Activated naive CD8-positive, alpha-beta T cell treated with anti-CD3 and anti-CD28 coated beads for 36 hours (primary cell): ENCODE measurements around the gene PTPRF. TPM values are rescaled to one million over a fixed set of nuclear protein-coding genes. Genes with fewer than 3 reads are reported as not detected.

Experiments used
- DNase-seq: peaks from one replicate; pipeline ENCODE4 v3.0.0; 2021
- H3K27ac Mint-ChIP-seq: one replicate; pipeline ENCODE4 v1.8.0; 2022; ENCODE audit warnings: mild to moderate bottlenecking, moderate library complexity, mixed read lengths
- H3K27me3 Mint-ChIP-seq: one replicate; pipeline ENCODE4 v1.8.0; 2022; ENCODE audit warnings: mild to moderate bottlenecking, mixed read lengths
- H3K36me3 Mint-ChIP-seq: one replicate; pipeline ENCODE4 v1.8.0; 2021; ENCODE audit warnings: mild to moderate bottlenecking, mixed read lengths
- H3K4me1 Mint-ChIP-seq: one replicate; pipeline ENCODE4 v1.8.0; 2021; ENCODE audit warnings: mixed read lengths
- H3K4me3 Mint-ChIP-seq: one replicate; pipeline ENCODE4 v1.8.0; 2022; ENCODE audit warnings: mild to moderate bottlenecking, moderate library complexity, mixed read lengths
- H3K9me3 Mint-ChIP-seq: one replicate; pipeline ENCODE4 v1.8.0; 2022; ENCODE audit warnings: mixed read lengths
- total RNA-seq, 2 experiments: library from RNA; stranded (reverse); gene quantifications; one replicate each; pipeline ENCODE4 v1.2.3, GENCODE V29; 2021

Gene PTPRF
- total RNA-seq, 2 experiments from 2014 or later: 3.1 to 3.6 TPM

- no peaks in the 10 kb centered on the region for H3K4me1 Mint-ChIP-seq
- H3K27me3 Mint-ChIP-seq: no peaks in the 10 kb centered on the region
- no peak overlapping the region for H3K4me3 Mint-ChIP-seq
- no peaks in the 10 kb centered on the region for H3K9me3 Mint-ChIP-seq
- H3K27ac Mint-ChIP-seq: no peak overlapping the region
- no peaks in the 10 kb centered on the region for H3K36me3 Mint-ChIP-seq
- no peak for DNase-seq
Observed at GRCh38 chr1:43605157-43605556, 74.5 kb downstream of the PTPRF start.

GRCh38 chr1:43605766-43606165 is 75.1 kb downstream of the PTPRF start:
- H3K27me3 Mint-ChIP-seq: no peaks in the 10 kb centered on the region
- H3K4me1 Mint-ChIP-seq: no peaks in the 10 kb centered on the region
- no peak for DNase-seq
- H3K27ac Mint-ChIP-seq: no peak overlapping the region
- no peaks in the 10 kb centered on the region for H3K36me3 Mint-ChIP-seq
- no peaks in the 10 kb centered on the region for H3K9me3 Mint-ChIP-seq
- H3K4me3 Mint-ChIP-seq: no peak overlapping the region

DNA sequence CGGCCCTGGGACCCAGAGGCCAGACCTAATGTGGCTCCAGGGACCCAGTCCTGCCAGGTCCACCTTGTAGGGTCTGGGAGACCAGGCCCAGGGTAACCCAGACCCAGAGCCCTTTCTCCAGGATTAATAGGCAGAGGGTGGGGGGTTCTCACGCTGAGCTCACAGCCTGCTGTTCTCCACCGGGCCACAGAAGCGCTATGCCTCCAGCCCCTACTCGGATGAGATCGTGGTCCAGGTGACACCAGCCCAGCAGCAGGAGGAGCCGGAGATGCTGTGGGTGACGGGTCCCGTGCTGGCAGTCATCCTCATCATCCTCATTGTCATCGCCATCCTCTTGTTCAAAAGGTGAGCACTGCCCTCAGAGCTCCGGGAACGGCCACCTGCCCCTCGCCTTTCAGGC is 75.9 kb downstream of the PTPRF start:
- no peaks in the 10 kb centered on the region for H3K4me1 Mint-ChIP-seq
- H3K27ac Mint-ChIP-seq: no peak overlapping the region
- no peak overlapping the region for H3K4me3 Mint-ChIP-seq
- H3K9me3 Mint-ChIP-seq: no peaks in the 10 kb centered on the region
- DNase-seq: no peak
- H3K36me3 Mint-ChIP-seq: no peaks in the 10 kb centered on the region
- H3K27me3 Mint-ChIP-seq: no peaks in the 10 kb centered on the region

DNA sequence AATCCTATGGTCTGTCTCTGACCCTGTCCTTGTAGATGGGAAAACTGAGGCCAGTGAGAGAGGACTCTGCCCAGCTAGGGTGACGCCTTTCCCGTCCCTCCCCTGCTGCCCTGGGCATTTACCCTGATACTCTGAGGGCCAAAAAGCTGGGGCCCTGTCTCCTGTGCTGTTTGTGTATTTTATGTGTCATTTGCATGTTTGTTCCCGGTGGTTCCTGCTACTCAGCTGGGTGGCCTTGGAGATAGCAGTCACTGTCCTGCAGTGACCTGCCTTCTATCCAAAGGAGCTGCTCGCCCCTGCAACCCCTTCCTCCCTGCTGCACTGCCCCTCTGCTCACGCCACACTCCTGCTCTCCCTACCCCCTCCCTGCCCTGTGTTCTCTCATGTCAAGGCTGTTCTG is 78.1 kb downstream of the PTPRF start:
- H3K27me3 Mint-ChIP-seq: no peaks in the 10 kb centered on the region
- H3K27ac Mint-ChIP-seq: no peak overlapping the region
- no peaks in the 10 kb centered on the region for H3K4me1 Mint-ChIP-seq
- no peak for DNase-seq
- H3K9me3 Mint-ChIP-seq: no peaks in the 10 kb centered on the region
- H3K4me3 Mint-ChIP-seq: no peak overlapping the region
- H3K36me3 Mint-ChIP-seq: no peaks in the 10 kb centered on the region

DNA sequence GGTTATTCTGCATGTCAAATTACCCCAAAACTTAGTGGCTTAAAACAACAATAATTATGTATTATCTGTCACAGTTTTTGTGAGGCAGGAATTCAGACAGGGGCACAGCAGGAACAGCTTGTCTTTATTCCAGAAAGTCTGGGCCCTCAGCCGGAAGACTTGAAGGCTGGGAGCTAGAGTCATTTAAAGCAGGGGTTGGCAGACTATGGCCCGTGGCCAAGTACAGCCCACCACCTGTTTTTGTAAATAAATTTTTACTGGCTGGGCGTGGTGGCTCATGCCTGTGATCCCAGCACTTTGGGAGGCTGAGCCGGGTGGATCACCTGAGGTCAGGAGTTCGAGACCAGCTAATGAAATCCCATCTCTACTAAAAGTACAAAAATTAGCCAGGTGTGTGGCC is 79.7 kb downstream of the PTPRF start:
- Mint-ChIP-seq H3K9me3 (no peaks in the 10 kb centered on the region), H3K27ac (no peak overlapping the region), H3K4me1 (no peaks in the 10 kb centered on the region), H3K36me3 (no peaks in the 10 kb centered on the region), H3K4me3 (no peak overlapping the region), H3K27me3 (no peaks in the 10 kb centered on the region)
- no peak for DNase-seq

GRCh38 chr1:43611950-43612349 is 81.3 kb downstream of the PTPRF start:
- no peak overlapping the region for H3K27ac Mint-ChIP-seq
- no peak for DNase-seq
- H3K27me3 Mint-ChIP-seq: no peaks in the 10 kb centered on the region

GRCh38 chr1:43612406-43612805 is 81.7 kb downstream of the PTPRF start:
- Mint-ChIP-seq H3K4me3 (no peak overlapping the region), H3K36me3 (no peaks in the 10 kb centered on the region), H3K9me3 (no peaks in the 10 kb centered on the region), H3K4me1 (no peaks in the 10 kb centered on the region), H3K27ac (no peak overlapping the region), H3K27me3 (no peaks in the 10 kb centered on the region)
- DNase-seq: no peak

More at GRCh38 chr1:43611950-43612349, 81.3 kb downstream of the PTPRF start:
- no peak overlapping the region for H3K4me3 Mint-ChIP-seq
- no peaks in the 10 kb centered on the region for H3K36me3 Mint-ChIP-seq
- H3K9me3 Mint-ChIP-seq: no peaks in the 10 kb centered on the region
- H3K4me1 Mint-ChIP-seq: no peaks in the 10 kb centered on the region

- H3K4me3 Mint-ChIP-seq: no peak overlapping the region
- H3K27me3 Mint-ChIP-seq: no peaks in the 10 kb centered on the region
- no peaks in the 10 kb centered on the region for H3K36me3 Mint-ChIP-seq
- H3K4me1 Mint-ChIP-seq: no peaks in the 10 kb centered on the region
- H3K9me3 Mint-ChIP-seq: no peaks in the 10 kb centered on the region
- DNase-seq: no peak
- H3K27ac Mint-ChIP-seq: no peak overlapping the region
Observed at GRCh38 chr1:43613075-43613942, 82.6 kb downstream of the PTPRF start.

GRCh38 chr1:43614211-43614610 is 83.5 kb downstream of the PTPRF start:
- DNase-seq: no peak
- no peaks in the 10 kb centered on the region for H3K36me3 Mint-ChIP-seq
- no peaks in the 10 kb centered on the region for H3K9me3 Mint-ChIP-seq
- H3K4me1 Mint-ChIP-seq: no peaks in the 10 kb centered on the region
- no peak overlapping the region for H3K27ac Mint-ChIP-seq
- no peaks in the 10 kb centered on the region for H3K27me3 Mint-ChIP-seq
- H3K4me3 Mint-ChIP-seq: no peak overlapping the region

DNA sequence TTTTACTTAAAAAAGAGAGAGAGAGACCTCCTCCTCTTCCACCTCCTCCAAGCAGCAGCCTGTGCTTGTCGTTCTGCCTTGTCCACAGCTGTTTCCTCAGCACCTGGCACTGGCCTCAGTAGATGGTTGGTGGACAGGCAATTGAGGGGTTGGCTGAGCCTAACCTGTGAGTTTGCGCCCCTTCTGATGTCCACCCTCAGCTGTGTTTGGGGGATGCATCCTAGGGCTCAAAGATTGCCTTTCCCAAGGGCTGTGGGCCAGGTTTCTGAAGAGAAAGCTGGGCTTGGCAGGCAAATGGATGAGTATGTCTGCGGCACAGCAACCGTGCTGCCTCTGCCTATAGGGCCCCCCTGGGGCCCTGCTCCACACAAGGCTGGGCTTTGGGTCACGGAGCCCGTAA is 84.2 kb downstream of the PTPRF start:
- H3K9me3 Mint-ChIP-seq: no peaks in the 10 kb centered on the region
- no peaks in the 10 kb centered on the region for H3K27me3 Mint-ChIP-seq
- H3K4me3 Mint-ChIP-seq: no peak overlapping the region
- no peak for DNase-seq
- no peaks in the 10 kb centered on the region for H3K36me3 Mint-ChIP-seq
- no peak overlapping the region for H3K27ac Mint-ChIP-seq
- no peaks in the 10 kb centered on the region for H3K4me1 Mint-ChIP-seq

DNA sequence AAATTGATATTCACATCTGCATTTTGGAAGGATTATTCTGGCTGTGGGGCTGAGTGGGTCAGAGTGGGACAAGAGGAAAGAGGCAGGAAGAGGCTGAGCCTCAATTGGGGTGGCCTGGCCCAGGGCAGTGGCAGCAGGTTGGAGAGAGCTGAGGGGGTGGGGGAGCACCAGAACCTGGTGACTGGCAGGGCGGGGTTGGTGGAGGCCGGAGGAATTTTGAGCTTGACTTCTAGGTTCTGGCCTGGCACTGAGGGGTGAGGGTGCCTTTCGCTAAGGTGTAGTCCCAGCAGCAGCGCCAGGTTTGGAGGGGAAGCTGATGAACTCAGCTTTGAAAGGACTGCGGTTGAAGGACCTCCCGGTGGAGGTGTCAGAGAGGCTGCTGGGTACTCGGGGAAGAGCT is 85.7 kb downstream of the PTPRF start:
- no peaks in the 10 kb centered on the region for H3K9me3 Mint-ChIP-seq
- no peak overlapping the region for H3K4me3 Mint-ChIP-seq
- H3K27ac Mint-ChIP-seq: no peak overlapping the region
- H3K4me1 Mint-ChIP-seq: no peaks in the 10 kb centered on the region
- DNase-seq: no peak
- H3K27me3 Mint-ChIP-seq: no peaks in the 10 kb centered on the region
- no peaks in the 10 kb centered on the region for H3K36me3 Mint-ChIP-seq

DNA sequence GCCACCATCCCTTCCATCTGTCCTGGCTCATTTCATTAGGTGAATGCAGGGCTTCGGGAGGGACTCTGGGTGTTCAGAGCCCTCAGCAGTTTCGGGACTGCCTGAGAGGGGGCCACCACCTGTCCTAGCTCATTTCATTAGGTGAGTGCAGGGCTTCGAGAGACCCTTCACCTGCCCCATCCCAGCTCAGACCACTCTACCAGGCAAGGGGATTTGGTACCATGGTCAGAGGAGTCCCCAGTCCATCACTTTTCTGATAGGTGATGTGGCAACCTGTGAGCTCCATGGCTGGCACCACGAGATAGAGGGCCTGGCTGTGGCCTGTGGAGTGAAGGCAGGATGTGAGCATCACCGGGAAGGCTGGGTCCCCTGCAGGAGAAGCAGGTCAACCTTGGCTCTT is 86.3 kb downstream of the PTPRF start:
- Mint-ChIP-seq H3K4me1 (no peaks in the 10 kb centered on the region), H3K4me3 (no peak overlapping the region), H3K27ac (no peak overlapping the region), H3K27me3 (no peaks in the 10 kb centered on the region), H3K9me3 (no peaks in the 10 kb centered on the region), H3K36me3 (no peaks in the 10 kb centered on the region)
- no peak for DNase-seq

DNA sequence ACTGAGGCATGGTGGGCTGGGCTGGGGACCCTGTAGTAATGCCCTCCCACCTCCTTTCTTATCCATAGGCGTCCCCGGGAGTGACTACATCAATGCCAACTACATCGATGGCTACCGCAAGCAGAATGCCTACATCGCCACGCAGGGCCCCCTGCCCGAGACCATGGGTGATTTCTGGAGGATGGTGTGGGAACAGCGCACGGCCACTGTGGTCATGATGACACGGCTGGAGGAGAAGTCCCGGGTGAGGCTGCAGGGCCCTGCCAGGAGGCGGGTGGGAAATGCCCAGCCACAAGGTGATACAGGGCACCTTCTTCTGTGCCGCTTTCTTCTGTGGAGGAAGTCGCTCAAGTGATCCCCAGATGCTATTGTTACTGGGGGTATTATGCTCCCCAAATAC is 87.0 kb downstream of the PTPRF start:
- DNase-seq: no peak
- Mint-ChIP-seq H3K36me3 (no peaks in the 10 kb centered on the region), H3K27me3 (no peaks in the 10 kb centered on the region), H3K4me1 (no peaks in the 10 kb centered on the region), H3K4me3 (no peak overlapping the region), H3K9me3 (no peaks in the 10 kb centered on the region), H3K27ac (no peak overlapping the region)

DNA sequence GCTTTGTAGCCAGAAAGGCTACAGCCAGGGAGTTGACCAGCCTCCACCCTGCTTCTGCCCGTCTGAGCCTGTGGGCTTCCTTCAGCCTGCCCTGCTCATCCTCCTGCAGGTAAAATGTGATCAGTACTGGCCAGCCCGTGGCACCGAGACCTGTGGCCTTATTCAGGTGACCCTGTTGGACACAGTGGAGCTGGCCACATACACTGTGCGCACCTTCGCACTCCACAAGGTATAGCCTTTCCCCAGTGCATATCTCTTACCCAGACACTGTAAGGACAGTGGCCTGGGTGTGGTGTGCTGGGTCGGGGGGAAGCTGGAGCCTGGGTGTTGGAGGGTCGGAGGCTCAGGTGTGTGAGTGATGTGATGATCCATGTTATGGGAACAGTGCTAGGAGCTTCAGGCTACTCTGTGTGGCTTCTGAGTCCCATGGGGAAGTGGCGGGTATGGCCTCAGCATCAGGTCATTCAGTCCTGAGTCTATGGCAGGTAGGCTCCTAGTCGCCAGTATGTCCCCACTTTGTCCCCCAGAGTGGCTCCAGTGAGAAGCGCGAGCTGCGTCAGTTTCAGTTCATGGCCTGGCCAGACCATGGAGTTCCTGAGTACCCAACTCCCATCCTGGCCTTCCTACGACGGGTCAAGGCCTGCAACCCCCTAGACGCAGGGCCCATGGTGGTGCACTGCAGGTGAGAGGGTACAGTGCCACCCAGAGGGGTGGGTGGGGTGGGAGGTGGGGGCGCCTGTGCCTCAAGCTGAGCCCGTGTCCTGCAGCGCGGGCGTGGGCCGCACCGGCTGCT is 88.0 kb downstream of the PTPRF start:
- H3K4me3 Mint-ChIP-seq: no peak overlapping the region
- H3K27me3 Mint-ChIP-seq: no peaks in the 10 kb centered on the region
- no peak overlapping the region for H3K27ac Mint-ChIP-seq
- no peaks in the 10 kb centered on the region for H3K36me3 Mint-ChIP-seq
- H3K4me1 Mint-ChIP-seq: no peaks in the 10 kb centered on the region
- no peaks in the 10 kb centered on the region for H3K9me3 Mint-ChIP-seq
- DNase-seq: no peak

- Mint-ChIP-seq H3K27me3 (no peaks in the 10 kb centered on the region), H3K9me3 (no peaks in the 10 kb centered on the region), H3K4me3 (no peak overlapping the region), H3K36me3 (no peaks in the 10 kb centered on the region), H3K4me1 (no peaks in the 10 kb centered on the region), H3K27ac (no peak overlapping the region)
- no peak for DNase-seq
Observed at GRCh38 chr1:43619314-43619790, 88.7 kb downstream of the PTPRF start.
